Loucy (cell line): ENCODE measurements around the gene ANGEL1.

Experiments used
- CTCF ChIP-seq: fragments of 200-600 bp; sonication (generic); conservative IDR thresholded peaks from 2 replicates; pipeline ENCODE4 v1.5.1; 2014; ENCODE audit warnings: mild to moderate bottlenecking, antibody characterized with exemption, low read length
- EZH2phosphoT487 ChIP-seq: fragments of 200-600 bp; IDR thresholded peaks from 2 replicates; pipeline ENCODE4 v1.6.1; 2018; ENCODE audit warnings: antibody characterized with exemption, mild to moderate bottlenecking, moderate library complexity, borderline replicate concordance

GRCh38 chr14:76776428-76777251, 36.0 kb downstream of the ANGEL1 start:
- TF ChIP-seq CTCF (peak; percentile 44), EZH2phosphoT487 (no peak)
